CD4-positive, alpha-beta memory T cell (primary cell): Measurements from ENCODE around the gene PSTK. TPM values are rescaled to one million over a fixed set of nuclear protein-coding genes. Genes with fewer than 3 reads are reported as not detected.

Experiments used
- CTCF ChIA-PET: fragments of 350-600 bp; sonication (Branson Sonifier 250); formaldehyde crosslinking; loops from one replicate; lab custom pipeline; 2021; ENCODE audit warnings: inconsistent platforms; ENCODE audit not compliant: partially characterized antibody; lab: Charles Lee
- POLR2A ChIA-PET: fragments of 350-600 bp; sonication (Branson Sonifier 250); formaldehyde crosslinking; loops from one replicate; lab custom pipeline; 2021; ENCODE audit not compliant: partially characterized antibody; lab: Charles Lee
- DNase-seq, 5 donors: peaks; one replicate each; pipeline versions ENCODE4 v3.0.0 to v3.0.0-alpha.2; 2020 to 2022; ENCODE audit warnings: mixed read lengths in 1 of 5
- H3K27ac ChIP-seq: one replicate; pipeline ENCODE4 v1.7.0; 2013; ENCODE audit warnings: low read depth, low read length
- H3K27me3 ChIP-seq: 2 replicates; pipeline ENCODE4 v1.7.0; 2013; ENCODE audit warnings: mild to moderate bottlenecking, low read length, moderate library complexity; ENCODE audit not compliant: insufficient read depth
- H3K36me3 ChIP-seq: 2 replicates; pipeline ENCODE4 v1.7.0; 2013; ENCODE audit warnings: mild to moderate bottlenecking, low read length, moderate library complexity; ENCODE audit not compliant: insufficient read depth
- H3K4me1 ChIP-seq: 2 replicates; pipeline ENCODE4 v1.7.0; 2013; ENCODE audit warnings: mild to moderate bottlenecking, low read length, moderate library complexity; ENCODE audit not compliant: insufficient read depth
- H3K4me3 ChIP-seq, 2 donors: one replicate each; pipeline ENCODE4 v1.7.0; 2013; ENCODE audit warnings: low read length in 2 of 2, mild to moderate bottlenecking in 1 of 2
- H3K9me3 ChIP-seq, 2 donors: one replicate each; pipeline ENCODE4 v1.7.0; 2013; ENCODE audit warnings: low read length in 2 of 2, control low read depth in 1 of 2; ENCODE audit not compliant: control insufficient read depth in 1 of 2
- H3K27ac Mint-ChIP-seq, 7 donors: one replicate each; pipeline ENCODE4 v1.8.0; 2020 to 2021; ENCODE audit warnings: mixed read lengths in 7 of 7, mild to moderate bottlenecking in 6 of 7, inconsistent platforms in 3 of 7, moderate library complexity in 3 of 7
- H3K27me3 Mint-ChIP-seq, 2 donors: one replicate each; pipeline ENCODE4 v1.8.0; 2020 to 2021; ENCODE audit warnings: mixed read lengths in 2 of 2
- H3K36me3 Mint-ChIP-seq, 2 donors: one replicate each; pipeline ENCODE4 v1.8.0; 2020 to 2021; ENCODE audit warnings: mixed read lengths in 2 of 2, inconsistent platforms in 1 of 2, mild to moderate bottlenecking in 1 of 2
- H3K4me1 Mint-ChIP-seq, 4 donors: one replicate each; pipeline ENCODE4 v1.8.0; 2020 to 2021; ENCODE audit warnings: mixed read lengths in 4 of 4, mild to moderate bottlenecking in 1 of 4
- H3K4me3 Mint-ChIP-seq, 8 donors: one replicate each; pipeline ENCODE4 v1.8.0; 2020 to 2021; ENCODE audit warnings: mixed read lengths in 8 of 8, mild to moderate bottlenecking in 7 of 8, moderate library complexity in 6 of 8, inconsistent platforms in 3 of 8
- H3K9me3 Mint-ChIP-seq, 8 donors: one replicate each; pipeline ENCODE4 v1.8.0; 2020 to 2021; ENCODE audit warnings: mixed read lengths in 8 of 8, mild to moderate bottlenecking in 5 of 8, inconsistent platforms in 3 of 8, moderate library complexity in 1 of 8
- intact Hi-C: fragments of 100-400 bp; cut with micrococcal nuclease; formaldehyde crosslinking; loops from one replicate; pipeline ENCODE4 v1.15.1; 2023
- polyA plus RNA-seq, 2 donors: library from polyadenylated mRNA; unstranded; fragments of 300-500 nt; fragmentation: Illumina TruSeq; gene quantifications; one replicate each; pipeline ENCODE4 v1.2.3, GENCODE V29; 2021
- total RNA-seq, 2 experiments: library from RNA; stranded (reverse); gene quantifications; one replicate each; pipeline ENCODE4 v1.2.3, GENCODE V29; 2021

Gene PSTK
- total and polyA plus RNA-seq, 4 experiments from 2014 or later = 3.9 to 11.6 (median 5.3) TPM

DNA sequence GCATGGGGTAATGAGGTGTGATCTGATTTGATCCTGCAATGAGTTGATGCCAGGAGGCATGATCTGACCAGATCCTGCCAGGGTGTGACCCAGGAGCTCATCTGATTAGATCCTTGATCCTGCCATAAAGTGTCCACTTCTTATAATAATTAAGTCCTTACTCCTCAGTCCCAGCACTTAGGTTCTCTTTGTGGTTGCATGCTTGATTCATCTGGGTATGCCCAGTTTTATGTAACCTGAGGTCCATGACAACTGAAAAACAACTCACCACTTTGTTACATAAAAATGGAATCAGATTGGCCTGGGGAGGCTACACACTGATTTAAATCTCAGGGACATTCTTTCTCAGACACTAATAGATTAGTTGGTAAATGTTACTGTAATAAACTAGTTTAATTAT is 47.7 kb downstream of the PSTK start:
- Mint-ChIP-seq H3K27me3 (no peaks in the 10 kb centered on the region), H3K27ac (peak overlapping the region in 1 of 7 donors; percentile 1), H3K36me3 (peaks cover 6 to 13% of the 10 kb centered on the region in 2 donors), H3K9me3 (no peaks in the 10 kb centered on the region), H3K4me1 (peaks cover 0 to 3% (median under 1%) of the 10 kb centered on the region in 4 donors), H3K4me3 (no peak overlapping the region)
- H3K4me3 ChIP-seq = no peak overlapping the region
- H3K4me1 ChIP-seq = no peaks in the 10 kb centered on the region
- no peaks in the 10 kb centered on the region for H3K36me3 ChIP-seq
- DNase-seq = no peak
- H3K9me3 ChIP-seq = no peaks in the 10 kb centered on the region
- no peak overlapping the region for H3K27ac ChIP-seq
- intact Hi-C loops = no loop called here
- CTCF ChIA-PET = no interaction called here
- POLR2A ChIA-PET = no interaction called here
- no peaks in the 10 kb centered on the region for H3K27me3 ChIP-seq

DNA sequence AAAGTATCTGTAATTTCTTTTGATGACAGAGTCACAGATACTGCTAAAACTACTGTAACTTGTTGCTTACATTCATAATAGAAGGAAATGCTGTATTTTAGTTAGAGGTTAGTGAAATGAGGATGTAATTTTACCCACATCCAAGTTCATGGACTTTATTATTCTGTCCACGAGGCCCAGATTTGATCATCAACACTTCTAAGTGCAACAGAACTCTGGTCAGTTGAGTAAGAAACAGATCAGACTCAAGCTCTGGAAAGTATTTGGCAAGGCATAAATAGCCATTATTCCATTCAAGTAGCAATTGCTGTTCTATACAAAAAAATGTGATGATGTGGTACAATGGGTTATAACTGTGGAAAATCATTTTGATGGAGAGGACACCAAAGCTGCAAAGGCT is 50.9 kb downstream of the PSTK start:
- no peak overlapping the region for H3K4me3 Mint-ChIP-seq
- POLR2A ChIA-PET = no interaction called here

DNA sequence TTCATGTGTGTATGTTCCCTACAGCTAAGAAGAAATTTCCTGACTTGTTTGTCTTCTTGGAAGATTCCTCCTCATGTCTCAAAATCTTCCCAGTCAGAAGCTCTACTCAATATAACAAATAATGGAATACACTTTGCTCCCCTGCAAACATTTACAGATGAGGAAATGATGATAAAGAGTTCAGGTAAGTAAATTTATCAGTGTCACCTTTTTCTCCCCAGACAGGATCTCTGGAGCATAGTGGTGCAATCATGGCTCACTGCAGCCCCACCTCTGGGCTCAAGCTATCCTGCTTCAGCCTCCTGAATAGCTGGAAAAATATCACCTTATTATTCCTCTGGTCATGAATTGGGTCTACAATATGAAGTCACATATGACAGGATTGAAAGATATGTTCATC is 54.1 kb downstream of the PSTK start:
- H3K4me1 ChIP-seq = no peaks in the 10 kb centered on the region
- no peak overlapping the region for H3K4me3 Mint-ChIP-seq
- ChIA-PET CTCF (interaction anchor here (1.1 kb wide), 1 partner anchor 11 kb away, joined by 3 read pairs; no protein-coding TSS in a partner anchor), POLR2A (no interaction called here)
- H3K36me3 ChIP-seq = peaks cover 8% of the 10 kb centered on the region
- H3K27me3 Mint-ChIP-seq = no peaks in the 10 kb centered on the region
- peak overlapping the region in 4 of 7 donors; percentile 5 to 38 (median 18) for H3K27ac Mint-ChIP-seq
- intact Hi-C loops = no loop called here
- H3K4me1 Mint-ChIP-seq = peaks cover 0 to 6% (median 4%) of the 10 kb centered on the region in 4 donors
- H3K27ac ChIP-seq = no peak overlapping the region
- no peaks in the 10 kb centered on the region for H3K27me3 ChIP-seq
- no peak for DNase-seq
- H3K9me3 ChIP-seq = no peaks in the 10 kb centered on the region
- H3K9me3 Mint-ChIP-seq = peaks cover 0 to 2% (median 0%) of the 10 kb centered on the region in 8 donors
- H3K36me3 Mint-ChIP-seq = peaks cover 32 to 46% of the 10 kb centered on the region in 2 donors
- no peak overlapping the region for H3K4me3 ChIP-seq

More for the DNA sequence above, 50.9 kb downstream of the PSTK start:
- H3K4me1 ChIP-seq = no peaks in the 10 kb centered on the region
- H3K36me3 ChIP-seq = no peaks in the 10 kb centered on the region
- no peaks in the 10 kb centered on the region for H3K9me3 ChIP-seq
- H3K9me3 Mint-ChIP-seq = no peaks in the 10 kb centered on the region
- peaks cover 0 to 1% (median 0%) of the 10 kb centered on the region in 4 donors for H3K4me1 Mint-ChIP-seq
- H3K27me3 Mint-ChIP-seq = no peaks in the 10 kb centered on the region
- peak overlapping the region in 1 of 7 donors; percentile 75 for H3K27ac Mint-ChIP-seq
- no peak overlapping the region for H3K4me3 ChIP-seq
- peaks cover 21 to 34% of the 10 kb centered on the region in 2 donors for H3K36me3 Mint-ChIP-seq
- no peaks in the 10 kb centered on the region for H3K27me3 ChIP-seq
- DNase-seq = no peak
- CTCF ChIA-PET = interaction anchor here (1.2 to 1.6 kb wide), 2 partner anchors 12 to 21 kb away, joined by 3 to 6 read pairs; no protein-coding TSS in a partner anchor
- intact Hi-C loops = no loop called here
- no peak overlapping the region for H3K27ac ChIP-seq

GRCh38 chr10:123035467-123036086 is 55.4 kb downstream of the PSTK start:
- intact Hi-C loops = no loop called here
- H3K36me3 ChIP-seq = peaks cover 8% of the 10 kb centered on the region
- H3K4me3 Mint-ChIP-seq = no peak overlapping the region
- peaks cover 0 to 2% (median 0%) of the 10 kb centered on the region in 8 donors for H3K9me3 Mint-ChIP-seq
- H3K27ac Mint-ChIP-seq = no peak overlapping the region
- H3K27me3 Mint-ChIP-seq = no peaks in the 10 kb centered on the region
- peaks cover 0 to 8% (median 4%) of the 10 kb centered on the region in 4 donors for H3K4me1 Mint-ChIP-seq
- H3K27ac ChIP-seq = no peak overlapping the region
- ChIA-PET POLR2A (no interaction called here), CTCF (no interaction called here)
- no peak overlapping the region for H3K4me3 ChIP-seq
- H3K36me3 Mint-ChIP-seq = peaks cover 37 to 40% of the 10 kb centered on the region in 2 donors
- no peaks in the 10 kb centered on the region for H3K9me3 ChIP-seq
- DNase-seq = no peak
- H3K4me1 ChIP-seq = no peaks in the 10 kb centered on the region
- H3K27me3 ChIP-seq = no peaks in the 10 kb centered on the region

DNA sequence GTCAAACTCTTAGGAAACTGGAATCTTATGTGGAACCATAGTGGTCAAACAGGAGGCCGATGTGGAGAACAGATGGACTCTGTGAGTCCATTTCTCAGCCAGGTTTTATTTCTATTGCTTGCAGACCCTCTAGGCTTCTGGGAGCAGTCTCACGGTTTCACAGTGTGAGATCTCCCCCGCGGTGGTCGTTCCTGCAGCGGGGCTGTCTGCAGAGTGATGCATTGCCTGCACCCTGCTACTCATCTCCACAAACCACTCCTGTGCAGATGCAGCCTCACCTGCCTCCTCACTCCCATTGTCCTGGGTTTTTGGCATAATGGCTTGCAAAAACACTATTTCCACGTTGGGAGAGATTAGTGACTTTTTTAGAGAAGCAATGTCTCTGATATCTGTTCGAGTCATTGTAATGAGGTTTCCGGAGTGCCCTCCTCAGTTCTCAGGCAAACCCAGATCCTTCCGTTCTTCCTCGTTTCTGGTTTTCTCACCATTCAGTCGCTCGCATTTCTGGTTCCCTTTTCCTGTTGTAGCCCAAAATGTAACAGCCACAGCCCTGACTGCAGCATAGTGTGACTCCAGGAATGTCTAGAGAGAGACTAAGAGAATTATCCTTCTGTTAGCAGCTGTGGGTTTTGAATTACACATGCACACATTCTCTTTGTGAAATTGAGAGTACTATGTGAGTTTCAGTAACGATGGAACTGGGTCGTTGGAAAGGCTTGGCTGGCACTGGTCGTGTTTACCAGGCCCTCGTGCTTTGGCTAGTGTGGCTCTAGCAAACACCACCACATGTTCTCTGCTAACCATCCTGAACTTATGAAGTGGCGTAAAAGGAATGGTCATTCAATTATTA is 58.8 kb downstream of the PSTK start:
- intact Hi-C loops = no loop called here
- no peak overlapping the region for H3K4me3 ChIP-seq
- ChIA-PET CTCF (interaction anchor here (1.2 kb wide), 1 partner anchor 520 kb away, joined by 3 read pairs; no protein-coding TSS in a partner anchor), POLR2A (no interaction called here)
- DNase-seq = no peak
- peaks cover 45 to 49% of the 10 kb centered on the region in 2 donors for H3K36me3 Mint-ChIP-seq
- H3K9me3 ChIP-seq = no peaks in the 10 kb centered on the region
- H3K4me3 Mint-ChIP-seq = peak overlapping the region in 1 of 8 donors; percentile 26
- no peak overlapping the region for H3K27ac ChIP-seq
- peaks cover 0 to 13% (median 4%) of the 10 kb centered on the region in 4 donors for H3K4me1 Mint-ChIP-seq
- peaks cover 0 to 2% (median 0%) of the 10 kb centered on the region in 8 donors for H3K9me3 Mint-ChIP-seq
- H3K27ac Mint-ChIP-seq = peak overlapping the region in 3 of 7 donors; percentile 0 to 36 (median 9)
- peaks cover 8% of the 10 kb centered on the region for H3K36me3 ChIP-seq
- no peaks in the 10 kb centered on the region for H3K27me3 Mint-ChIP-seq
- H3K27me3 ChIP-seq = no peaks in the 10 kb centered on the region
- no peaks in the 10 kb centered on the region for H3K4me1 ChIP-seq

DNA sequence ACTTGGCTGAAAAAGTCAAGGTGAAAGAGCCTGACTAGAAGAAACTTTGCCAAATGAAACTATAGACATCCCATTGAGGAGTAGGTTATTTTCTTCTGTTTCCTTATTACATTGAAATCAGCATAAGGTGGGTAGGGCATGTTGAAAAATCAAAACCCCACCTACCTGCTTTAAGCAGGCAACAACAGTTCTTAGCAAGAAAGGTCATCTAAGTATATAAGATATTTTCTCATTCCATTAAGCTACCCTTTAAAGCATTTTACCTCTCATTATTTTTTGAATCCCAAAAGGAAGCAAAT is 59.4 kb downstream of the PSTK start:
- H3K27me3 Mint-ChIP-seq = no peaks in the 10 kb centered on the region
- CTCF ChIA-PET = interaction anchor here (7.9 kb wide), 1 partner anchor 519 kb away, joined by 33 read pairs; no protein-coding TSS in a partner anchor
- Histone ChIP-seq H3K4me3 (no peak overlapping the region), H3K36me3 (peaks cover 8% of the 10 kb centered on the region), H3K27ac (no peak overlapping the region), H3K9me3 (no peaks in the 10 kb centered on the region), H3K4me1 (no peaks in the 10 kb centered on the region), H3K27me3 (no peaks in the 10 kb centered on the region)
- POLR2A ChIA-PET = no interaction called here
- intact Hi-C loops = no loop called here
- H3K27ac Mint-ChIP-seq = no peak overlapping the region
- H3K4me1 Mint-ChIP-seq = peaks cover 0 to 13% (median 4%) of the 10 kb centered on the region in 4 donors
- H3K9me3 Mint-ChIP-seq = peaks cover 0 to 2% (median 0%) of the 10 kb centered on the region in 8 donors
- no peak overlapping the region for H3K4me3 Mint-ChIP-seq
- DNase-seq = no peak
- H3K36me3 Mint-ChIP-seq = peaks cover 39 to 44% of the 10 kb centered on the region in 2 donors
